HFFc6 (cell line): Measurements from ENCODE around the gene KLHL13. TPM values are rescaled to one million over a fixed set of nuclear protein-coding genes. Genes with fewer than 3 reads are reported as not detected.

ENCODE experiments used
- DNase-seq: peaks from one replicate; pipeline ENCODE4 v3.0.0-alpha.2; 2018
- H3K27ac Mint-ChIP-seq: 2 replicates; pipeline ENCODE4 v1.8.0; 2020; ENCODE audit warnings: mild to moderate bottlenecking, mixed read lengths
- H3K27me3 Mint-ChIP-seq: 2 replicates; pipeline ENCODE4 v1.8.0; 2021; ENCODE audit warnings: mild to moderate bottlenecking, moderate library complexity, mixed read lengths; ENCODE audit not compliant: insufficient read depth
- H3K36me3 Mint-ChIP-seq: 2 replicates; pipeline ENCODE4 v1.8.0; 2021; ENCODE audit warnings: low read depth, mixed read lengths
- H3K4me1 Mint-ChIP-seq: 2 replicates; pipeline ENCODE4 v1.8.0; 2020; ENCODE audit warnings: low read depth, mixed read lengths
- H3K4me3 Mint-ChIP-seq: 2 replicates; pipeline ENCODE4 v1.8.0; 2020; ENCODE audit warnings: mild to moderate bottlenecking, moderate library complexity, mixed read lengths
- H3K9me3 Mint-ChIP-seq: 2 replicates; pipeline ENCODE4 v1.8.0; 2020; ENCODE audit warnings: mild to moderate bottlenecking, mixed read lengths
- CTCF ChIP-seq: fragments of 200-600 bp; sonication (generic); IDR thresholded peaks from 2 replicates; pipeline ENCODE4 v1.5.0; 2021; ENCODE audit warnings: antibody characterized with exemption, mild to moderate bottlenecking
- total RNA-seq, 6 experiments: library from RNA; stranded (reverse); fragmentation: NEBNext Ultra II Directional; extraction: Animal tissue kit (Norgen Biotek cat#: 25700); gene quantifications; 2 replicates in 1 of 6; 3 replicates in 5 of 6; pipeline ENCODE4 v1.2.3, GENCODE V29; 2021

The KLHL13 gene
- total RNA-seq, 6 experiments from 2014 or later, result 0.05 to 0.14 (median 0.07) TPM; not detected in 3

- Mint-ChIP-seq H3K4me1 (no peaks in the 10 kb centered on the region), H3K27ac (no peak overlapping the region), H3K27me3 (no peaks in the 10 kb centered on the region; the same call in none of the 2 replicates), H3K4me3 (no peak overlapping the region), H3K9me3 (no peaks in the 10 kb centered on the region), H3K36me3 (no peaks in the 10 kb centered on the region)
- TF ChIP-seq CTCF, result no peak
- DNase-seq, result no peak
Observed at GRCh38 chrX:118114971-118115370, 1.6 kb downstream of the KLHL13 start.

GRCh38 chrX:118109065-118109464 is 7.5 kb downstream of the KLHL13 start:
- Mint-ChIP-seq H3K27me3 (no peaks in the 10 kb centered on the region), H3K9me3 (no peaks in the 10 kb centered on the region), H3K4me1 (no peaks in the 10 kb centered on the region), H3K27ac (no peak overlapping the region), H3K4me3 (no peak overlapping the region), H3K36me3 (no peaks in the 10 kb centered on the region)
- no peak for DNase-seq
- TF ChIP-seq CTCF, result no peak

- no peak for TF ChIP-seq CTCF
- no peak for DNase-seq
- Mint-ChIP-seq H3K27me3 (no peaks in the 10 kb centered on the region), H3K36me3 (no peaks in the 10 kb centered on the region), H3K27ac (no peak overlapping the region), H3K4me1 (no peaks in the 10 kb centered on the region), H3K9me3 (no peaks in the 10 kb centered on the region), H3K4me3 (no peak overlapping the region)
Observed at GRCh38 chrX:118108304-118108703, 8.3 kb downstream of the KLHL13 start.

GRCh38 chrX:118100091-118100490 is 16.5 kb downstream of the KLHL13 start:
- no peak overlapping the region for H3K4me3 Mint-ChIP-seq
- DNase-seq, result no peak
- no peaks in the 10 kb centered on the region for H3K4me1 Mint-ChIP-seq
- H3K27me3 Mint-ChIP-seq, result no peaks in the 10 kb centered on the region
- H3K27ac Mint-ChIP-seq, result no peak overlapping the region
- no peaks in the 10 kb centered on the region for H3K9me3 Mint-ChIP-seq
- no peak for TF ChIP-seq CTCF
- H3K36me3 Mint-ChIP-seq, result no peaks in the 10 kb centered on the region

GRCh38 chrX:118088084-118088483 is 28.5 kb downstream of the KLHL13 start:
- Mint-ChIP-seq H3K36me3 (no peaks in the 10 kb centered on the region), H3K4me1 (no peaks in the 10 kb centered on the region), H3K9me3 (no peaks in the 10 kb centered on the region), H3K27ac (no peak overlapping the region), H3K27me3 (no peaks in the 10 kb centered on the region; the same call in 1 of the 2 replicates), H3K4me3 (no peak overlapping the region)
- TF ChIP-seq CTCF, result no peak
- DNase-seq, result no peak

- TF ChIP-seq CTCF, result no peak
- DNase-seq, result no peak
- no peaks in the 10 kb centered on the region for H3K36me3 Mint-ChIP-seq
- H3K4me3 Mint-ChIP-seq, result no peak overlapping the region
- peaks cover 8% of the 10 kb centered on the region for H3K9me3 Mint-ChIP-seq
- no peak overlapping the region for H3K27ac Mint-ChIP-seq
- H3K4me1 Mint-ChIP-seq, result no peaks in the 10 kb centered on the region
- no peaks in the 10 kb centered on the region for H3K27me3 Mint-ChIP-seq
Observed at GRCh38 chrX:118074196-118074595, 42.4 kb downstream of the KLHL13 start.
